Measurements from ENCODE around the gene SDK1.

The SDK1 gene

GRCh38 chr7:4045450-4045849, 744.4 kb downstream of the SDK1 start:
- DNase-seq (ENCODE audit: low spot score), result no peak

- DNase-seq (ENCODE audit: low spot score), result no peak
Observed at GRCh38 chr7:4045975-4046374, 744.9 kb downstream of the SDK1 start.

- DNase-seq (ENCODE audit: low spot score), result no peak
Observed at GRCh38 chr7:4048336-4048735, 747.3 kb downstream of the SDK1 start.

DNA sequence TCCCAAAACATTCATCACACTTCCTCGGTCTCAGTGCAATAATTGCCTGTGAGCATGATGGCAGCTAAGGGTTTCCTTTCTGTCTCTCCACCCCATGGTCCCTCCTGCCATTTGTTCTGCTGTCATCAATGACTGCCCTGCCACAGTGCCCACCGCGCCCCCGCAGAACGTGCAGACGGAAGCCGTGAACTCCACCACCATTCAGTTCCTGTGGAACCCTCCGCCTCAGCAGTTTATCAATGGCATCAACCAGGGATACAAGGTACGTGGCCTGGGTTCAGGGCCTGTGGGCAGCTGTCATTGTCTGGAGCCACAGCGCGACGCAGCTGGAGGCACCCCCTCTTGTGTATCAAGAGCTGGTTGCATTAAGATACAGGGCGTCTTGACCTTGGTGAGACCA, 748.1 kb downstream of the SDK1 start:
- no peak for DNase-seq (ENCODE audit: low spot score)

- no peak for DNase-seq (ENCODE audit: low spot score)
Observed at GRCh38 chr7:4050126-4050660, 749.1 kb downstream of the SDK1 start.

DNA sequence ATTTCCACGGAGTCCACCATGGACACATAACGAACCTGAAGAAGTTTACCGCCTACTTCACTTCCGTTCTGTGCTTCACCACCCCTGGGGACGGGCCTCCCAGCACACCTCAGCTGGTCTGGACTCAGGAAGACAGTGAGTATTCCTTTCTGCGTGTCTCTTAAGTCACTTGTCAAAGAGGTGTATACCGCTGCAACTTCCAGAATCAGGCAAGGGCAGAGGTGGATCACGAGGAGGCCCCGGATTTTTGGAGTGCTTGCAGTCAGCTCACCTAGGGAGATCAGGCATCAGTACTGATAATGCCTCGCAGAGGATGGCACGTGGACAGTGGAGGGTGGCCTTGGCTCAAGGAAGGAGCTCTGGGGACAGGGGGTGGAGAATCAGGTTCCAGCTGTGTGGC, 750.6 kb downstream of the SDK1 start:
- DNase-seq (ENCODE audit: low spot score), result no peak

- no peak for DNase-seq (ENCODE audit: low spot score)
Observed at GRCh38 chr7:4052130-4052529, 751.1 kb downstream of the SDK1 start.

DNA sequence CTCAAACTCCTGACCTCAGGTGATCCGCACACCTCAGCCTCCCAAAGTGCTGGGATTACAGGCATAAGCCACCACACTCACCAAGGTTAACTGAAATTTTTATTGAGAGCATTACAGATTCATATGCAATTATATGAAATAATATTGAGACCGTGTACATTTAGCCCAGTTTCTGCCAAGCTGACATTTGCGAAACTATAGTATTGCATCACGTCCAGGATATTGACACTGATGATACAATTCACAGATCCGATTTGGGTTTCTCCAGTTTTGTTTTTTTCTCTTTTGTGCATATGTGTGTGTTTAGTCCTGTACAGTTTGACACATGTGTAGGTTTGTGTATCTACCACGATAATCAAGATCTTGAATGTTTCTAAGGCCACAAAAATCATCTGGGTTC, 753.1 kb downstream of the SDK1 start:
- DNase-seq (ENCODE audit: low spot score), result no peak

GRCh38 chr7:4056552-4057288, 755.7 kb downstream of the SDK1 start:
- no peak for DNase-seq (ENCODE audit: low spot score)

DNA sequence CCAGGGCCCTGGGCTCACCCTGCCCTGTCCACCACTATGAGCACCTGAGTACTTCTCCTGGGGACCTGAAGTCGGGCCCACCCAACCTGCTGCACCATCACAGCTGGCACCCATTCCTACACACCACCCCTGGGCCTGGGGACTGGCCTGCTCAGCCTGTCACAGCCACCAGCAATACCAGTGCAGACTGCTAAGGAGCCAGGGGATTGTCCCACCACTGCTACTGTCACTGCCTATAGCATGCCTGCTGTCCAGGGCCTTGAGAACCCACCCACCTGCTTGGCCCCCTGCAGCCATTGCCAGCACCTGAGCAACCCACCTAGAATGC, 756.2 kb downstream of the SDK1 start:
- DNase-seq (ENCODE audit: low spot score), result no peak

- DNase-seq (ENCODE audit: low spot score), result no peak
Observed at GRCh38 chr7:4058158-4058557, 757.1 kb downstream of the SDK1 start.

- no peak for DNase-seq (ENCODE audit: low spot score)
Observed at GRCh38 chr7:4065190-4065589, 764.1 kb downstream of the SDK1 start.

DNA sequence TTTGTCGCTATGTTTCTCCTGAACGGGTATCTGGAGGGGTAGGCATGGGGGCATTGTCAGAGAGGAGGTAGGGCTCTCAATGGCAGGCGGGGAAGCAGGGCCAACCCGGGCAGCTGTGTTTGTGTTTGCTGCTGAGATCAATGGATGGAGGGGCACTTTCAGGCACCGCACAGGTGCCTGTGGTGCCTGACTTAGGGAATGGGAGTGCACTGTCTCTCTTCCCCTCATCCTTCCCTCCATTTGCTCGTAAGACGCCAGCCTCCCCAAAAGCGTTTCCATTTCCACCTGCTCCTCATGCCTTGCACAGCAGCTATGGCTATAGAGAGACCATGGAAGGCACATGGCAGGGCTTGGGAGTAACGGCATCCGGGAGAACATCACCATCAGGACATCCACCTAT, 765.2 kb downstream of the SDK1 start:
- no peak for DNase-seq (ENCODE audit: low spot score)

GRCh38 chr7:4066626-4067475, 765.8 kb downstream of the SDK1 start:
- DNase-seq (ENCODE audit: low spot score), result no peak

GRCh38 chr7:4067476-4067760, 766.4 kb downstream of the SDK1 start:
- no peak for DNase-seq (ENCODE audit: low spot score)

- no peak for DNase-seq (ENCODE audit: low spot score)
Observed at GRCh38 chr7:4067874-4068273, 766.8 kb downstream of the SDK1 start.

- DNase-seq (ENCODE audit: low spot score), result no peak
Observed at GRCh38 chr7:4068286-4068685, 767.2 kb downstream of the SDK1 start.

DNA sequence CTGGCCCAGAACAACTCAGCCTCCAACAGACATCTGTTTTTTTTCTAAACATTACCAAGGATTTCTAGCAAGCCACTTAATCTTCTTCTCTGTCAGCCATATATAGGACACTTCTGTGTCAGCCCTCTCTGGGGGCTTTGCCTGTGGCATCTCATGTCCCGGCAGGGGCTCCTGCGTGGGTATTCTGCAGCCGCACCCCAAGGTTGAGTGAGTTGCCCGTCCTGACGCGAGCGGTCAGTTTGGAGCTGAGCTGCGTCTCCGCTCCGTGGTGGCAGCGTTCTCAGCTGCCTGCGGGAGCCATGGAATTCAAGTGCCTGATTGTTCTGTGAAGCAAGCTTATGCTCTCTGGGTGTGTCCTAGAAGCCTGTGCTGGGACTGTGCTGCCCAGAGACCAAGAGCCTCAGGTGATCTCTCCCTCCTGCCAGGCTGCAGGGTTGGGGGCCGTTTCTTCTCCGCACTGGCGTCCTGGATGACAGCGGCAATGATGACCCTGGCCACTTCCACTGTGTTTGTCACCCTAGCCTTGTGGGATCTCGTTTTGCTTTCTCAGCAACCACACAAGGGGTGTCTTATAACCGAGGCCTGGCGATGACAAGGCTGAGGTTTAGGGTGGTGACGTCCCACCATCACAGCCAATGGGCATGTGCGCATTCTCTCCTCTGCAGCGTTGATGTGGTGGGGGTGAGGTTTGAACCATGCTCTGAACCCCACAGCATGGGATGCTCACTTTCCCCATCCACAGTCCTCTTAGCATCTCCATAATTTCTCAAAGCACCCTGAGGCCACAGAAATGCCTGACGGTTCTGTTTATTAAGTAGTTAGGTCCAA, 768.4 kb downstream of the SDK1 start:
- no peak for DNase-seq (ENCODE audit: low spot score)

DNA sequence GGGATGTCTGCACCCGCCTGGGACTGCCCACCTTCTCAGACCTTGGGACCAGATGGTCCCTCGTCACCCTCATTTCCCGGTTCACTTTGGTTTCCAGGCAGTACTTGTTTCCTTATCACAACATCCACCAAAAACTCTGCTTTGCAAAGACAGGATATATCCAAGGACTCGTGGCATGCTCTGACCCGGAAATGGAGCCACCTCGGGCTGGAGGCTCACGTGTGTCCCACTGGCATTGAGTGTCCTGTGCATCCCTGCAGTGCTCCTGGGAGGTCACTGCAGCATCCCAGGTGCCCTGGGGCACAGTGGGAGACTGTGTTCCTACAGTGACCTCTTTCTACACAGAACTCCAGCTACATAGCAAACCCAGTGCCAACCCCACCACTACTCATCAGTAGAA, 769.2 kb downstream of the SDK1 start:
- no peak for DNase-seq (ENCODE audit: low spot score)

DNA sequence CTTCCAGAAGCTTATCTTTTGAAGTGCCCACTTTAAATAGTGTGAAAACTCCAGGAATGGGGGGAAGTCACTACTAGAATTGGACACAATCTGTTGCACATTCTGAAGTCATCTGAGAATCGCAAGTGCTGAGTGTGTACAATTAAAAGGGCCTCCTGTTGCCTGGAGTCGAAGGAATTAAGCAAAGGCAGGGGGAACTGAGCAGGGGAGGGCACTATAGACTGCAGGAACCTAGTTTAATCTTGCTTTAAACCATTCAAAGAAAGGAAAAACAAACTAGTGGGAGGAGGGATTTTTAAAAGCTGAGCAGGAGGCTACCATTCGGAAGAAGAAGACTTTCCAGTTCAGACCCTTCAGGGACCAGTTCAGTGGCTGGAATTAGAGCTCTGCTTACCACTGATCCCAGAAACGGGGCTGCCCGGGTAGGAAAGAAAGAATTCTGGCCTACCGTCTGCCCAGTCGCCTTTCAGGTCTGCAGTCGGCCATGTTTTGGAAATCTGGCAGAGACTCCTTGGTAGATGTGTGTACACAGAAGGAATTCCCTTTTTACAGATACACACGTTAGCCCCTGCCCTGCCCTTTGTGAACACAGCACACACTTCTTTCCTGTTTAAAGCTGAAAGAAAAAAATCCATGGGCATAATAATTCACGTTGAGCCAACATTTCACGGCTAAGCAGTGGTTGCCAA, 770.5 kb downstream of the SDK1 start:
- no peak for DNase-seq (ENCODE audit: low spot score)

- DNase-seq (ENCODE audit: low spot score), result no peak
Observed at GRCh38 chr7:4072161-4072925, 771.3 kb downstream of the SDK1 start.

Data from CD4-positive, alpha-beta T cell treated with Interleukin-15 for 4 hours (primary cell).